SK-N-MC (cell line): Measurements from ENCODE around the gene RCAN1.

Experiments used
- EZH2 ChIP-seq: fragments of 200-600 bp; sonication (generic); IDR thresholded peaks from one replicate; pipeline ENCODE4 v1.6.1; 2017; ENCODE audit warnings: antibody characterized with exemption
- FOXP2 ChIP-seq: optimal IDR thresholded peaks from 2 replicates; pipeline ENCODE3; 2011; ENCODE audit warnings: mild to moderate bottlenecking, moderate library complexity; ENCODE audit not compliant: insufficient read depth; ENCODE audit errors: extremely low read length, control extremely low read depth
- POLR2AphosphoS5 ChIP-seq: IDR thresholded peaks from 2 replicates; pipeline ENCODE4 v1.6.1; 2012; ENCODE audit warnings: mild to moderate bottlenecking, low read depth, low read length, borderline replicate concordance

GRCh38 chr21:34502480-34503106 lies 112.3 kb downstream of the RCAN1 start:
- TF ChIP-seq POLR2AphosphoS5: no peak
- no peak for TF ChIP-seq EZH2
- TF ChIP-seq FOXP2: no peak
